Duodenal mucosa (tissue), 2 donors: ENCODE measurements around the gene PLK2.

Source experiments
- H3K27ac ChIP-seq: one replicate; pipeline ENCODE4 v1.7.0; 2013; ENCODE audit warnings: low read depth, low read length
- H3K27me3 ChIP-seq, 2 donors: one replicate each; pipeline ENCODE4 v1.7.0; 2013; ENCODE audit warnings: low read length in 2 of 2, control low read depth in 1 of 2; ENCODE audit not compliant: insufficient read depth in 2 of 2, control insufficient read depth in 1 of 2
- H3K36me3 ChIP-seq, 2 donors: one replicate each; pipeline ENCODE4 v1.7.0; 2013; ENCODE audit warnings: low read length in 2 of 2, control low read depth in 1 of 2; ENCODE audit not compliant: insufficient read depth in 2 of 2, control insufficient read depth in 1 of 2
- H3K4me1 ChIP-seq, 2 donors: one replicate each; pipeline ENCODE4 v1.7.0; 2013; ENCODE audit warnings: low read length in 2 of 2, control low read depth in 1 of 2; ENCODE audit not compliant: insufficient read depth in 2 of 2, control insufficient read depth in 1 of 2
- H3K4me3 ChIP-seq, 2 donors: one replicate each; pipeline ENCODE4 v1.7.0; 2013; ENCODE audit warnings: low read length in 2 of 2, low read depth in 1 of 2
- H3K9ac ChIP-seq, 2 donors: one replicate each; pipeline ENCODE4 v1.7.0; 2013; ENCODE audit warnings: low read length in 2 of 2, low read depth in 1 of 2
- H3K9me3 ChIP-seq, 2 donors: one replicate each; pipeline ENCODE4 v1.7.0; 2013; ENCODE audit warnings: low read length in 2 of 2, control low read depth in 1 of 2; ENCODE audit not compliant: control insufficient read depth in 1 of 2

Gene PLK2

GRCh38 chr5:58452566-58453258 lies 7.2 kb downstream of the PLK2 start:
- H3K27me3 ChIP-seq = no peaks in the 10 kb centered on the region
- H3K4me3 ChIP-seq = no peak overlapping the region
- no peaks in the 10 kb centered on the region for H3K9me3 ChIP-seq
- peaks cover 7 to 11% of the 10 kb centered on the region in 2 donors for H3K4me1 ChIP-seq
- H3K27ac ChIP-seq = no peak overlapping the region
- H3K9ac ChIP-seq = no peak overlapping the region
- H3K36me3 ChIP-seq = peaks cover 21 to 30% of the 10 kb centered on the region in 2 donors

GRCh38 chr5:58451732-58452565 lies 7.9 kb downstream of the PLK2 start:
- H3K27ac ChIP-seq = no peak overlapping the region

GRCh38 chr5:58450811-58451629 lies 8.9 kb downstream of the PLK2 start:
- no peak overlapping the region for H3K9ac ChIP-seq
- H3K4me3 ChIP-seq = no peak overlapping the region
- H3K9me3 ChIP-seq = no peaks in the 10 kb centered on the region
- H3K27ac ChIP-seq = no peak overlapping the region
- no peaks in the 10 kb centered on the region for H3K27me3 ChIP-seq
- H3K4me1 ChIP-seq = peaks cover 7 to 11% of the 10 kb centered on the region in 2 donors
- peaks cover 17 to 18% of the 10 kb centered on the region in 2 donors for H3K36me3 ChIP-seq

More at GRCh38 chr5:58451732-58452565, 7.9 kb downstream of the PLK2 start:
- Histone ChIP-seq H3K9ac (no peak overlapping the region), H3K9me3 (no peaks in the 10 kb centered on the region), H3K36me3 (peaks cover 21 to 26% of the 10 kb centered on the region in 2 donors), H3K4me3 (no peak overlapping the region), H3K4me1 (peaks cover 7 to 11% of the 10 kb centered on the region in 2 donors), H3K27me3 (no peaks in the 10 kb centered on the region)

GRCh38 chr5:58450018-58450417 lies 9.9 kb downstream of the PLK2 start:
- Histone ChIP-seq H3K36me3 (peaks cover 8 to 9% of the 10 kb centered on the region in 2 donors), H3K9me3 (no peaks in the 10 kb centered on the region), H3K9ac (no peak overlapping the region), H3K27ac (no peak overlapping the region), H3K4me3 (no peak overlapping the region), H3K27me3 (no peaks in the 10 kb centered on the region), H3K4me1 (peaks cover 7 to 10% of the 10 kb centered on the region in 2 donors)

GRCh38 chr5:58447226-58447625 lies 12.7 kb downstream of the PLK2 start:
- Histone ChIP-seq H3K27me3 (no peaks in the 10 kb centered on the region), H3K36me3 (no peaks in the 10 kb centered on the region), H3K9me3 (no peaks in the 10 kb centered on the region), H3K27ac (no peak overlapping the region), H3K4me3 (no peak overlapping the region), H3K4me1 (no peaks in the 10 kb centered on the region), H3K9ac (no peak overlapping the region)

GRCh38 chr5:58446024-58446423 lies 13.9 kb downstream of the PLK2 start:
- Histone ChIP-seq H3K4me3 (no peak overlapping the region), H3K4me1 (no peaks in the 10 kb centered on the region), H3K9ac (no peak overlapping the region), H3K36me3 (no peaks in the 10 kb centered on the region), H3K27me3 (no peaks in the 10 kb centered on the region), H3K27ac (no peak overlapping the region), H3K9me3 (no peaks in the 10 kb centered on the region)

GRCh38 chr5:58444805-58445204 lies 15.1 kb downstream of the PLK2 start:
- Histone ChIP-seq H3K27me3 (no peaks in the 10 kb centered on the region), H3K4me1 (no peaks in the 10 kb centered on the region), H3K27ac (no peak overlapping the region), H3K4me3 (no peak overlapping the region), H3K9ac (no peak overlapping the region), H3K9me3 (no peaks in the 10 kb centered on the region), H3K36me3 (no peaks in the 10 kb centered on the region)

- H3K36me3 ChIP-seq = no peaks in the 10 kb centered on the region
- H3K9ac ChIP-seq = no peak overlapping the region
- no peaks in the 10 kb centered on the region for H3K27me3 ChIP-seq
- H3K9me3 ChIP-seq = no peaks in the 10 kb centered on the region
- H3K27ac ChIP-seq = no peak overlapping the region
- no peaks in the 10 kb centered on the region for H3K4me1 ChIP-seq
- H3K4me3 ChIP-seq = no peak overlapping the region
Measured at GRCh38 chr5:58440901-58441460, 18.9 kb downstream of the PLK2 start.

- Histone ChIP-seq H3K27ac (no peak overlapping the region), H3K4me1 (no peaks in the 10 kb centered on the region), H3K9me3 (no peaks in the 10 kb centered on the region), H3K27me3 (no peaks in the 10 kb centered on the region), H3K9ac (no peak overlapping the region), H3K36me3 (no peaks in the 10 kb centered on the region), H3K4me3 (no peak overlapping the region)
Measured at GRCh38 chr5:58439094-58439644, 20.7 kb downstream of the PLK2 start.
